Measurements from ENCODE around the gene CASP14. TPM values are rescaled to one million over a fixed set of nuclear protein-coding genes. Genes with fewer than 3 reads are reported as not detected.

CASP14 gene
- total RNA-seq, 2 donors from 2014 or later: 0.09 to 0.51 TPM

- intact Hi-C loops (cut with DNase I): loop anchor here (10.0 kb wide), 1 partner anchor 1083 kb away; the partner anchor contains the start of gene FAM32A
- 70% methylated on average over 3 of the region's 3 CpGs for WGBS
- no peak for TF ChIP-seq POLR2A (IDR thresholded peaks at IDR 0.05)
- TF ChIP-seq CTCF (IDR thresholded peaks at IDR 0.05): peak in 3 of 4 experiments; percentile 43 to 61 (median 49)
Measured at GRCh38 chr19:15101479-15102082, 52.3 kb downstream of the CASP14 start.

GRCh38 chr19:15104003-15104402 is 54.7 kb downstream of the CASP14 start:
- H3K4me3 ChIP-seq: no peak overlapping the region
- no peaks in the 10 kb centered on the region for H3K27me3 ChIP-seq (replicated peaks; ENCODE audit: insufficient read depth)
- no peaks in the 10 kb centered on the region for H3K4me1 ChIP-seq (replicated peaks)
- intact Hi-C loops (cut with DNase I): loop anchor here (10.0 kb wide), 1 partner anchor 1081 kb away; the partner anchor contains the start of gene FAM32A
- no peak overlapping the region for H3K27ac ChIP-seq
- TF ChIP-seq POLR2AphosphoS5 (IDR thresholded peaks at IDR 0.05) (no peak), CTCF (IDR thresholded peaks at IDR 0.05) (no peak), POLR2A (IDR thresholded peaks at IDR 0.05) (no peak)
- 100% methylated on average over 1 of the region's 1 CpG for WGBS
- no peaks in the 10 kb centered on the region for H3K36me3 ChIP-seq
- H3K9me3 ChIP-seq: no peaks in the 10 kb centered on the region
- DNase-seq (ENCODE audit: low spot score): no peak

More at GRCh38 chr19:15101479-15102082, 52.3 kb downstream of the CASP14 start:
- Histone ChIP-seq H3K36me3 (no peaks in the 10 kb centered on the region), H3K4me1 (replicated peaks) (no peaks in the 10 kb centered on the region), H3K27me3 (replicated peaks; ENCODE audit: insufficient read depth) (no peaks in the 10 kb centered on the region), H3K9me3 (no peaks in the 10 kb centered on the region), H3K27ac (no peak overlapping the region), H3K4me3 (no peak overlapping the region)
- no peak for DNase-seq (ENCODE audit: low spot score)

DNA sequence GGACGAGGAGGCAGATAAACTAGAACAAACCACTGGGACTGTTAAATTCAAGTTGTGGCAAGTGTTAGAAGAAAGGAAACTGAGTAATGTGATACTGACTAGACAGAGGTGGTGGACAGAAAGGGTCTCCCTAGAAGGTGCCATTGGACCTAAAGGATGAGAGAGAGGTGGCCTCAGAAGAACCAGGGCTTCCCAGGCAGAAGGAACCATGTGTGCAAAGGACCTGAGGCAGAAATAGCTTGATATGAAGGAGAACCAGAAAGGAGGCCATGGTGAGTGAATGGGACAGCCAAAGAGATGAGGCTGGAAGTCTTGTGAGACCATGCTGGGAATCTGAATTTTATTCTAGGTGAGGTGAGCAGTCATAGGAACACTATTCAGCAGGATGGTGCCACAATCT is 55.1 kb downstream of the CASP14 start:
- Histone ChIP-seq H3K4me3 (no peak overlapping the region), H3K27ac (no peak overlapping the region), H3K4me1 (replicated peaks) (no peaks in the 10 kb centered on the region), H3K9me3 (no peaks in the 10 kb centered on the region), H3K27me3 (replicated peaks; ENCODE audit: insufficient read depth) (no peaks in the 10 kb centered on the region), H3K36me3 (no peaks in the 10 kb centered on the region)
- 86% methylated on average over 1 of the region's 1 CpG for WGBS
- intact Hi-C loops (cut with DNase I): loop anchor here (10.0 kb wide), 1 partner anchor 1080 kb away; the partner anchor contains the start of gene FAM32A
- DNase-seq (ENCODE audit: low spot score): no peak
- TF ChIP-seq CTCF (IDR thresholded peaks at IDR 0.05) (no peak), POLR2AphosphoS5 (IDR thresholded peaks at IDR 0.05) (no peak), POLR2A (IDR thresholded peaks at IDR 0.05) (no peak)

DNA sequence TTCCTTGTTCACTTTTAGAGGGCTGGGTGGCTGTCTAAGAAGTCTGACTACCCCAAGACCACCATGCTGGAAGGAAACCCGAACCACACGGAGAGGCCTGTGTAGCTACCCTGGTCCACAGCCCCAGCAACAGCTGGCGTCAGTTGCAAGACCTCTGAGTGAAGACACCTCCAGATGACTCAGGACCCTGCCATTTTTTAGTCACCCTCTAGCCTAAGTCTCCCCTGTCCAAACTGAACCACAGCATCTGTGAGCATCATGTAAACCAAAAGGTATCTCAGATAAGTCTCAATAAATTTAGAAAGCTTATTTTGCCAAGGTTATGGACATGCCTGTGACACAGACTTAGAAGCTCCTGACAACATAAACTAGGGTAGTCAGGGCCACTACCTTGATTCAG is 55.8 kb downstream of the CASP14 start:
- no peaks in the 10 kb centered on the region for H3K36me3 ChIP-seq
- no peaks in the 10 kb centered on the region for H3K9me3 ChIP-seq
- WGBS: 97% methylated on average over 3 of the region's 3 CpGs
- H3K4me1 ChIP-seq (replicated peaks): no peaks in the 10 kb centered on the region
- intact Hi-C loops (cut with DNase I): loop anchor here (10.0 kb wide), 1 partner anchor 1080 kb away; the partner anchor contains the start of gene FAM32A
- no peaks in the 10 kb centered on the region for H3K27me3 ChIP-seq (replicated peaks; ENCODE audit: insufficient read depth)
- H3K27ac ChIP-seq: no peak overlapping the region
- TF ChIP-seq POLR2A (IDR thresholded peaks at IDR 0.05) (no peak), CTCF (IDR thresholded peaks at IDR 0.05) (no peak), POLR2AphosphoS5 (IDR thresholded peaks at IDR 0.05) (no peak)
- DNase-seq (ENCODE audit: low spot score): no peak
- no peak overlapping the region for H3K4me3 ChIP-seq

Measured in prostate gland (tissue), 2 donors.